A549 (cell line): ENCODE data around the gene MRPS9. TPM values are rescaled to one million over a fixed set of nuclear protein-coding genes. Genes with fewer than 3 reads are reported as not detected.

Source experiments
- ATAC-seq, 2 experiments: fragments of 200-7000 bp in 1 of 2; fragments of >200 bp in 1 of 2; cut with Nextera tagmentation in 1 of 2; cut with Tn5 transposase in 1 of 2; 3 replicates each; pipeline versions ENCODE4 v1.8.0 to v1.9.1; 2018 to 2020; ENCODE audit warnings: mild to moderate bottlenecking in 1 of 2, moderate library complexity in 1 of 2
- CTCF ChIA-PET: fragments of 300-600 bp; sonication (Branson Sonifier 250); formaldehyde crosslinking; extraction: SDS; loops from one replicate; lab custom pipeline; 2021; ENCODE audit warnings: antibody characterized with exemption, inconsistent platforms; lab: Yijun Ruan, JAX
- POLR2A ChIA-PET: fragments of 350-600 bp; formaldehyde crosslinking; extraction: SDS; loops from one replicate; lab custom pipeline; 2021; ENCODE audit warnings: antibody characterized with exemption, inconsistent platforms; lab: Yijun Ruan, JAX
- DNase-seq, 2 experiments: peaks; one replicate each; pipeline versions ENCODE4 v3.0.0 to v3.0.0-alpha.2; 2011 to 2016; ENCODE audit warnings: low read depth in 1 of 2, low spot score in 1 of 2
- FAIRE-seq: peaks from 2 replicates; lab custom pipeline; 2011; peaks lifted over from hg19 to GRCh38; lab: Jason Lieb, UNC
- H3K27ac ChIP-seq, 2 experiments: fragments of >200 bp; sonication (Bioruptor Twin); formaldehyde crosslinking; 3 replicates each; pipeline ENCODE4 v1.5.1; 2016 to 2017
- H3K4me1 ChIP-seq: fragments of >200 bp; sonication (Bioruptor Twin); formaldehyde crosslinking; 3 replicates; pipeline ENCODE4 v1.6.1; 2016
- H3K4me2 ChIP-seq: fragments of >200 bp; sonication (Bioruptor Twin); formaldehyde crosslinking; 3 replicates; pipeline ENCODE4 v1.6.1; 2016
- H3K4me3 ChIP-seq: fragments of >200 bp; sonication (Bioruptor Twin); formaldehyde crosslinking; 3 replicates; pipeline ENCODE4 v1.5.1; 2016
- H3K9me3 ChIP-seq: fragments of >200 bp; sonication (Bioruptor Twin); formaldehyde crosslinking; 3 replicates; pipeline ENCODE4 v1.6.1; 2016
- BCL3 ChIP-seq: fragments of >200 bp; sonication (Bioruptor Twin); formaldehyde crosslinking; IDR thresholded peaks from 3 replicates; pipeline ENCODE4 v1.6.1; 2016
- BHLHE40 ChIP-seq: IDR thresholded peaks from 2 replicates; pipeline ENCODE4 v1.6.1; 2012; ENCODE audit warnings: low read depth, low read length, inconsistent platforms
- CHD4 ChIP-seq: fragments of 200-600 bp; sonication (generic); IDR thresholded peaks from 2 replicates; pipeline ENCODE4 v1.6.1; 2016; ENCODE audit warnings: antibody characterized with exemption, mild to moderate bottlenecking, borderline replicate concordance
- EHMT2 ChIP-seq: fragments of 200-600 bp; sonication (generic); IDR thresholded peaks from 2 replicates; pipeline ENCODE4 v1.6.1; 2016; ENCODE audit warnings: antibody characterized with exemption, low read depth, mild to moderate bottlenecking, moderate library complexity
- FOSL2 ChIP-seq, 2 experiments: fragments of 450-650 bp in 1 of 2; fragments of >200 bp in 1 of 2; sonication (Bioruptor Twin) in 1 of 2; formaldehyde crosslinking; IDR thresholded peaks; 2 replicates each; pipeline versions ENCODE4 v1.5.0 to v1.6.1; 2016 to 2020; ENCODE audit warnings: mild to moderate bottlenecking in 1 of 2, moderate library complexity in 1 of 2
- HDAC2 ChIP-seq: fragments of 200-600 bp; sonication (generic); IDR thresholded peaks from 2 replicates; pipeline ENCODE4 v1.6.1; 2016
- HEYL ChIP-seq: fragments of 250-450 bp; sonication (Bioruptor Pico); IDR thresholded peaks from 2 replicates; pipeline ENCODE4 v1.8.0; 2021; ENCODE audit warnings: mild to moderate bottlenecking, moderate library complexity
- HOXA7 ChIP-seq: fragments of 250-450 bp; sonication (Bioruptor Pico); IDR thresholded peaks from 2 replicates; pipeline ENCODE4 v1.5.0; 2020; ENCODE audit warnings: mild to moderate bottlenecking, moderate library complexity
- KDM1A ChIP-seq: fragments of 200-600 bp; sonication (generic); IDR thresholded peaks from 2 replicates; pipeline ENCODE4 v1.6.1; 2016; ENCODE audit warnings: low read depth, mild to moderate bottlenecking
- MYC ChIP-seq: IDR thresholded peaks from 2 replicates; pipeline ENCODE4 v1.6.1; 2012; ENCODE audit warnings: mild to moderate bottlenecking, inconsistent platforms, low read length, improper control_type of control experiment, borderline replicate concordance
- NPAS2 ChIP-seq: fragments of 250-450 bp; sonication (Bioruptor Pico); IDR thresholded peaks from 2 replicates; pipeline ENCODE4 v1.8.0; 2022; ENCODE audit warnings: mild to moderate bottlenecking, moderate library complexity, borderline replicate concordance
- POLR2A ChIP-seq: IDR thresholded peaks from 2 replicates; pipeline ENCODE4 v1.6.1; 2012; ENCODE audit warnings: mild to moderate bottlenecking, low read length
- RNF2 ChIP-seq: fragments of 200-600 bp; sonication (generic); IDR thresholded peaks from 2 replicates; pipeline ENCODE4 v1.6.1; 2016; ENCODE audit warnings: low read depth, mild to moderate bottlenecking, antibody characterized with exemption, moderate library complexity, borderline replicate concordance
- SMC3 ChIP-seq: fragments of >200 bp; sonication (Bioruptor Twin); formaldehyde crosslinking; IDR thresholded peaks from 3 replicates; pipeline ENCODE4 v1.6.1; 2018; ENCODE audit warnings: inconsistent platforms
- TP53 ChIP-seq: fragments of 250-450 bp; sonication (Bioruptor Pico); IDR thresholded peaks from 2 replicates; pipeline ENCODE4 v1.5.0; 2021; ENCODE audit warnings: mild to moderate bottlenecking, moderate library complexity
- WGBS: methylation state at CpG from one replicate; pipeline ENCODE4 v1.1.6; 2017; ENCODE audit errors: missing lambda C conversion rate; 5-methylcytosine and 5-hydroxymethylcytosine counted together
- polyA plus RNA-seq, 4 experiments: library from polyadenylated mRNA; depleted of rRNA in 3 of 4; stranded (reverse); fragments of >200 nt; fragmentation: RNase III in 1 of 4; extraction: RNeasy Plus Mini Kit Qiagen cat#74134 plus additional on column Dnase treatment in 1 of 4; gene quantifications; 2 replicates in 3 of 4; 3 replicates in 1 of 4; pipeline ENCODE4 v1.2.3, GENCODE V29; 2011 to 2017
- TF ChIP-seq, protein P1 (sequence below): fragments of 250-450 bp; sonication (Bioruptor Pico); IDR thresholded peaks from 2 replicates; pipeline ENCODE4 v1.5.0; 2020; ENCODE audit warnings: low read depth, mild to moderate bottlenecking, moderate library complexity
- TF ChIP-seq, protein P2 (sequence below): fragments of >200 bp; sonication (Bioruptor Twin); formaldehyde crosslinking; IDR thresholded peaks from 3 replicates; pipeline ENCODE4 v1.5.1; 2016
- TF ChIP-seq, protein P3 (sequence below): fragments of 250-450 bp; sonication (Bioruptor Pico); IDR thresholded peaks from 2 replicates; pipeline ENCODE4 v1.5.0; 2021; ENCODE audit warnings: mild to moderate bottlenecking, moderate library complexity, borderline replicate concordance

Gene MRPS9
- polyA plus RNA-seq, 2 of the 4 experiments (the other 2 are of a cell fraction) = 42.5 to 54.4 TPM

DNA sequence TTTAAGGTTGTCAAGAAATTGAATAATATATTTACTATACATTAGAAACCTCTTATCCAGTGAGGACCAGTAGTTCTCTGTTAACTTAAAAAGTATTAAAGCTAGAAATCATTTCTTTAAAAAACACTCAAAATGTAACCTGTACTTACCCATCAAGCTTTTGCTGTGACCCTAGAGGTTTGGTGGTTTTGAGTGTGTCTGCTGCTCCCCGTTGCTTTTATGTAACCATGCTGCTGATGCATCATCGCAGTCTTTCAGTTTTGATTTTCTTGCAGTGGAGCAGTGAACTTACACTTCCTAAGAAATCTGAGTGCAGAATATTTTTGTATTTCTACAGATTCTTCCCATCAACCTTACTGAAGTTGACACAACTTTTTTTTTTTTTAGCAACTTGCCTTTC is 34.2 kb downstream of the MRPS9 start (continued):
- TF ChIP-seq, protein P1, sequence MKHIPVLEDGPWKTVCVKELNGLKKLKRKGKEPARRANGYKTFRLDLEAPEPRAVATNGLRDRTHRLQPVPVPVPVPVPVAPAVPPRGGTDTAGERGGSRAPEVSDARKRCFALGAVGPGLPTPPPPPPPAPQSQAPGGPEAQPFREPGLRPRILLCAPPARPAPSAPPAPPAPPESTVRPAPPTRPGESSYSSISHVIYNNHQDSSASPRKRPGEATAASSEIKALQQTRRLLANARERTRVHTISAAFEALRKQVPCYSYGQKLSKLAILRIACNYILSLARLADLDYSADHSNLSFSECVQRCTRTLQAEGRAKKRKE (CRISPR knock-in tag) = no peak
- TF ChIP-seq RNF2 (no peak), CHD4 (no peak)

DNA sequence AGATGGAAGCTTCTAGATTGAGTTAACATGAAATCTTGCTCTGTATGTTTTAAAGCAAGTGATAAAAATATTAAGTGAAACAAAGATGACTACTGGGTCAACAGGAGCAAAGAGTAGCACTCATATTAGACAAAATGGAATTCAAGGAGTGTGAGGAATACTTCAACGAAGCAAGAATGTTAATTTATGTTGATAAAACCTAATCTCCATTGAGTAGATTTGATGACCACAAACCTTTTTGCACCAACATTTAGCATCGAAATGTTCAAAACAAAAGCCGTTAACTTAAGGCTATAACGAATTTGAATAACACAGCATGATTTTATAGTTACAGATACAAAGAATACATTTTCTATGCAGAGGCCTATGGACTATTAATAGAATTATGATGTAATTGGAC is 35.7 kb downstream of the MRPS9 start:
- DNase-seq = no peak
- FAIRE-seq = no peak

DNA sequence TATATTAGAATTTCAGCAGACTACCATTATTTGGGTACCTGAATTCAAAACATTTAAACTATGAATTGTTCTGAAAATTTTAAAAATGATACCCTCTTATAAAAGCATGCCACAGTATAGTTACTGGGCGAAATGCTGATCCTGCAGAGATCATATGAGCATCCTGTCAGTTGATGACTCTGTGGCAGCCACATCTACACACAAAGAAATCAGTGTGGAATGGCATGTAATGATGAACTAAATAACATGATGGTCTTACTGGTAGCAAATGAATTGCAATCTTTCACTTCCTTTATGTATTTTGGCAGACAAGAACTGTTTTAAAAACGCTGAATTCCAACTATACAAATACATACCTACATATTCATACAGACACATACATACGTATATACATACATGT is 38.3 kb downstream of the MRPS9 start:
- no peak overlapping the region for H3K4me3 ChIP-seq
- no peak for TF ChIP-seq SMC3
- 95% methylated on average over 3 of the region's 3 CpGs for whole genome bisulfite sequencing
- DNase-seq = no peak
- ChIA-PET POLR2A (no interaction called here), CTCF (no interaction called here)
- no peak for ATAC-seq
- H3K4me2 ChIP-seq = no peak overlapping the region
- FAIRE-seq = no peak
- no peak overlapping the region for H3K27ac ChIP-seq
- H3K4me1 ChIP-seq = no peaks in the 10 kb centered on the region
- no peaks in the 10 kb centered on the region for H3K9me3 ChIP-seq

More for the DNA sequence above, 35.7 kb downstream of the MRPS9 start:
- WGBS = 88% methylated on average over 4 of the region's 4 CpGs
- CTCF ChIA-PET = no interaction called here
- Histone ChIP-seq H3K27ac (no peak overlapping the region), H3K4me2 (no peak overlapping the region), H3K4me3 (no peak overlapping the region), H3K4me1 (peaks cover 5% of the 10 kb centered on the region; the same call in 1 of the 3 replicates), H3K9me3 (no peaks in the 10 kb centered on the region)
- ATAC-seq = no peak
- TF ChIP-seq FOSL2 (IDR thresholded peaks at IDR 0.05) = no peak
- no peak for TF ChIP-seq FOSL2 (CRISPR knock-in tag; IDR thresholded peaks at IDR 0.05)
- TF ChIP-seq HEYL = no peak
- POLR2A ChIA-PET = no interaction called here

- TF ChIP-seq FOSL2 (IDR thresholded peaks at IDR 0.05) = no peak
- TF ChIP-seq FOSL2 (CRISPR knock-in tag; IDR thresholded peaks at IDR 0.05) = no peak
- no peak for TF ChIP-seq BCL3
- no peak for TF ChIP-seq HOXA7 (CRISPR knock-in tag)
- TF ChIP-seq HDAC2 = no peak
- TF ChIP-seq, protein P2, sequence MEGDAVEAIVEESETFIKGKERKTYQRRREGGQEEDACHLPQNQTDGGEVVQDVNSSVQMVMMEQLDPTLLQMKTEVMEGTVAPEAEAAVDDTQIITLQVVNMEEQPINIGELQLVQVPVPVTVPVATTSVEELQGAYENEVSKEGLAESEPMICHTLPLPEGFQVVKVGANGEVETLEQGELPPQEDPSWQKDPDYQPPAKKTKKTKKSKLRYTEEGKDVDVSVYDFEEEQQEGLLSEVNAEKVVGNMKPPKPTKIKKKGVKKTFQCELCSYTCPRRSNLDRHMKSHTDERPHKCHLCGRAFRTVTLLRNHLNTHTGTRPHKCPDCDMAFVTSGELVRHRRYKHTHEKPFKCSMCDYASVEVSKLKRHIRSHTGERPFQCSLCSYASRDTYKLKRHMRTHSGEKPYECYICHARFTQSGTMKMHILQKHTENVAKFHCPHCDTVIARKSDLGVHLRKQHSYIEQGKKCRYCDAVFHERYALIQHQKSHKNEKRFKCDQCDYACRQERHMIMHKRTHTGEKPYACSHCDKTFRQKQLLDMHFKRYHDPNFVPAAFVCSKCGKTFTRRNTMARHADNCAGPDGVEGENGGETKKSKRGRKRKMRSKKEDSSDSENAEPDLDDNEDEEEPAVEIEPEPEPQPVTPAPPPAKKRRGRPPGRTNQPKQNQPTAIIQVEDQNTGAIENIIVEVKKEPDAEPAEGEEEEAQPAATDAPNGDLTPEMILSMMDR = no peak
- no peak for TF ChIP-seq KDM1A
- TF ChIP-seq TP53 (CRISPR knock-in tag) = no peak
- no peak for TF ChIP-seq EHMT2
- TF ChIP-seq, protein P3, sequence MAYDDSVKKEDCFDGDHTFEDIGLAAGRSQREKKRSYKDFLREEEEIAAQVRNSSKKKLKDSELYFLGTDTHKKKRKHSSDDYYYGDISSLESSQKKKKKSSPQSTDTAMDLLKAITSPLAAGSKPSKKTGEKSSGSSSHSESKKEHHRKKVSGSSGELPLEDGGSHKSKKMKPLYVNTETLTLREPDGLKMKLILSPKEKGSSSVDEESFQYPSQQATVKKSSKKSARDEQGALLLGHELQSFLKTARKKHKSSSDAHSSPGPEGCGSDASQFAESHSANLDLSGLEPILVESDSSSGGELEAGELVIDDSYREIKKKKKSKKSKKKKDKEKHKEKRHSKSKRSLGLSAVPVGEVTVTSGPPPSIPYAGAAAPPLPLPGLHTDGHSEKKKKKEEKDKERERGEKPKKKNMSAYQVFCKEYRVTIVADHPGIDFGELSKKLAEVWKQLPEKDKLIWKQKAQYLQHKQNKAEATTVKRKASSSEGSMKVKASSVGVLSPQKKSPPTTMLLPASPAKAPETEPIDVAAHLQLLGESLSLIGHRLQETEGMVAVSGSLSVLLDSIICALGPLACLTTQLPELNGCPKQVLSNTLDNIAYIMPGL = no peak
- TF ChIP-seq POLR2A = no peak
- no peak for TF ChIP-seq MYC
- no peak for TF ChIP-seq NPAS2 (CRISPR knock-in tag)
- no peak for TF ChIP-seq BHLHE40
- WGBS = 90% methylated on average over 10 of the region's 10 CpGs
- ChIA-PET POLR2A (no interaction called here), CTCF (no interaction called here)
- no peak for DNase-seq
- H3K9me3 ChIP-seq = no peaks in the 10 kb centered on the region
- H3K4me3 ChIP-seq = no peak overlapping the region
- no peak overlapping the region for H3K27ac ChIP-seq
- no peak for ATAC-seq
- no peak for FAIRE-seq
- no peaks in the 10 kb centered on the region for H3K4me1 ChIP-seq
- H3K4me2 ChIP-seq = no peak overlapping the region
These were observed 41.1 kb downstream of the MRPS9 start for GRCh38 chr2:105078906-105079495.
